Prostate gland (tissue), 2 donors: ENCODE data around the gene PIP5K1C. TPM values are rescaled to one million over a fixed set of nuclear protein-coding genes. Genes with fewer than 3 reads are reported as not detected.

Experiments
- DNase-seq: peaks from one replicate; pipeline ENCODE4 v3.0.0-alpha.2; 2019; ENCODE audit warnings: low spot score
- H3K27ac ChIP-seq, 2 donors: fragments of 200-600 bp; sonication (generic); 2 replicates each; pipeline ENCODE4 v1.5.1; 2017 to 2019
- H3K27me3 ChIP-seq: fragments of 200-600 bp; sonication (generic); replicated peaks from 2 replicates; pipeline ENCODE4 v1.5.1; 2019; ENCODE audit not compliant: insufficient read depth
- H3K36me3 ChIP-seq, 2 donors: fragments of 200-600 bp; sonication (generic); 1 replicate in 1 of 2; 2 replicates in 1 of 2; pipeline versions ENCODE4 v1.5.1 to v1.8.1; 2017 to 2019
- H3K4me1 ChIP-seq: fragments of 200-600 bp; sonication (generic); replicated peaks from 2 replicates; pipeline ENCODE4 v1.5.1; 2019
- H3K4me3 ChIP-seq, 2 donors: fragments of 200-600 bp; sonication (generic); 2 replicates each; pipeline ENCODE4 v1.5.1; 2017 to 2019
- H3K9me3 ChIP-seq: fragments of 200-600 bp; sonication (generic); 2 replicates; pipeline ENCODE4 v1.5.1; 2017
- POLR2A ChIP-seq: fragments of 450-650 bp; IDR thresholded peaks from one replicate; pipeline ENCODE4 v1.6.1; 2016; ENCODE audit warnings: antibody characterized with exemption, mild to moderate bottlenecking
- POLR2AphosphoS5 ChIP-seq: sonication (generic); formaldehyde crosslinking; IDR thresholded peaks from one replicate; pipeline ENCODE4 v1.6.1; 2017; ENCODE audit warnings: antibody characterized with exemption
- WGBS: methylation state at CpG from one replicate; pipeline ENCODE4 v1.1.5; 2018; 5-methylcytosine and 5-hydroxymethylcytosine counted together
- intact Hi-C: fragments of 100-400 bp; cut with DNase I; formaldehyde crosslinking; loops from one replicate; pipeline ENCODE4 v1.14.2; 2022
- total RNA-seq, 2 donors: library from RNA; depleted of rRNA; stranded (reverse); fragments of >200 nt; gene quantifications; one replicate each; pipeline ENCODE4 v1.1.0, GENCODE V29; 2016
- TF ChIP-seq, protein P1 (sequence below), 4 experiments: fragments of 200-600 bp in 2 of 4; fragments of 450-650 bp in 2 of 4; sonication (generic) in 2 of 4; IDR thresholded peaks; 1 replicate in 3 of 4; 2 replicates in 1 of 4; pipeline ENCODE4 v1.5.1; 2016 to 2019; ENCODE audit warnings: antibody characterized with exemption in 4 of 4, mild to moderate bottlenecking in 2 of 4, moderate library complexity in 2 of 4

PIP5K1C gene
- total RNA-seq, 2 donors from 2014 or later: 34.3 to 75.5 TPM

- 44% methylated on average over 29 of the region's 40 CpGs for WGBS
- intact Hi-C loops: loop anchor here (1.0 kb wide), 1 partner anchor 34 kb away; the partner anchor contains the start of gene PIP5K1C
- Histone ChIP-seq H3K27ac (peak overlapping the region in 1 of 2 donors; percentile 35), H3K27me3 (no peaks in the 10 kb centered on the region), H3K4me3 (no peak overlapping the region), H3K4me1 (no peaks in the 10 kb centered on the region), H3K9me3 (no peaks in the 10 kb centered on the region), H3K36me3 (no peaks in the 10 kb centered on the region)
- DNase-seq: peak; percentile 46
- TF ChIP-seq POLR2AphosphoS5 (peak; percentile 43), POLR2A (no peak)
- TF ChIP-seq, protein P1, sequence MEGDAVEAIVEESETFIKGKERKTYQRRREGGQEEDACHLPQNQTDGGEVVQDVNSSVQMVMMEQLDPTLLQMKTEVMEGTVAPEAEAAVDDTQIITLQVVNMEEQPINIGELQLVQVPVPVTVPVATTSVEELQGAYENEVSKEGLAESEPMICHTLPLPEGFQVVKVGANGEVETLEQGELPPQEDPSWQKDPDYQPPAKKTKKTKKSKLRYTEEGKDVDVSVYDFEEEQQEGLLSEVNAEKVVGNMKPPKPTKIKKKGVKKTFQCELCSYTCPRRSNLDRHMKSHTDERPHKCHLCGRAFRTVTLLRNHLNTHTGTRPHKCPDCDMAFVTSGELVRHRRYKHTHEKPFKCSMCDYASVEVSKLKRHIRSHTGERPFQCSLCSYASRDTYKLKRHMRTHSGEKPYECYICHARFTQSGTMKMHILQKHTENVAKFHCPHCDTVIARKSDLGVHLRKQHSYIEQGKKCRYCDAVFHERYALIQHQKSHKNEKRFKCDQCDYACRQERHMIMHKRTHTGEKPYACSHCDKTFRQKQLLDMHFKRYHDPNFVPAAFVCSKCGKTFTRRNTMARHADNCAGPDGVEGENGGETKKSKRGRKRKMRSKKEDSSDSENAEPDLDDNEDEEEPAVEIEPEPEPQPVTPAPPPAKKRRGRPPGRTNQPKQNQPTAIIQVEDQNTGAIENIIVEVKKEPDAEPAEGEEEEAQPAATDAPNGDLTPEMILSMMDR (IDR thresholded peaks at IDR 0.05): peak; percentile 94 to 97 (median 96)
Observed at GRCh38 chr19:3665681-3666544, 34.4 kb downstream of the PIP5K1C start.

DNA sequence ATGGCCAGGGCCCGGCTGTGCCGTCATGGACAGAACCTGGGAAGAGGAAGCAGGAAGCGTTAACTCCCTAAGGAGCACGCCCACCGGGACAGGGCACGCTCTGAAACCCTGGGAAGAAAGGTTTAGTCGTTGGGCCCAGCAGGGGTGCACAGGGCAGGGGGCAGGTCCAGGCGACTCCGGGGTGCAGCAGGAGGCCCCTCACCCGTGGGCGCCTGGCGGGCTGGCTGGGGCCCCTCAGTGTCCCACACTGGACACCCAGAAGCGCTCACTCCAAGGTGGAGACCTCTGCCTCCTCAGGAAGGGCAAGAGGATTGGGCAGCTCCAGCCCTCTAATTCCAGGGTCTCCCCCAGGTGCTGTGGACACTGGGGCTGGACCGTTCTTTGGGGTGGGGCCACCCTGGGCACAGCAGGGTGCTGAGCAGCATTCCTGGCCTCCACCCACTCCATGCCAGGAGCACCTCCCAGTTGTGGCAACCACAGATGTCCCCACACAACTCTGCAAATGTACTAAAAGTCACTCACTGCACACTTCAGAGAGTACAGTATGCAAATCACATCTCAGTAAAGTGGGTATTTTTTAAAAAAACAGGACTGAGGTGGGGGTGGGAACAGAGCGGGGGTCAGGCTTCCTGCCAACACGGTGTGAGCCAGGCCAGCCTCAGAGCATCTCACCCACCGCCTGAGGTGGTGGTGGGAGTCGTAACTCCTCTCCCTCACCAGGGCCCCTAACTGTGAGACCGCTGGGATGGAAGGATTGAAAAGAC, 35.2 kb downstream of the PIP5K1C start:
- Histone ChIP-seq H3K4me3 (no peak overlapping the region), H3K36me3 (no peaks in the 10 kb centered on the region), H3K9me3 (no peaks in the 10 kb centered on the region), H3K4me1 (no peaks in the 10 kb centered on the region), H3K27ac (no peak overlapping the region), H3K27me3 (no peaks in the 10 kb centered on the region)
- intact Hi-C loops: no loop called here
- no peak for DNase-seq
- 82% methylated on average over 12 of the region's 19 CpGs for WGBS
- no peak for TF ChIP-seq POLR2A
- no peak for TF ChIP-seq POLR2AphosphoS5
- TF ChIP-seq, protein P1 (IDR thresholded peaks at IDR 0.05): no peak

- DNase-seq: no peak
- intact Hi-C loops: no loop called here
- TF ChIP-seq, protein P1 (IDR thresholded peaks at IDR 0.05): no peak
- TF ChIP-seq POLR2A: no peak
- Histone ChIP-seq H3K27ac (no peak overlapping the region), H3K36me3 (peaks cover 0 to 5% of the 10 kb centered on the region in 2 donors), H3K4me1 (no peaks in the 10 kb centered on the region), H3K9me3 (no peaks in the 10 kb centered on the region), H3K4me3 (no peak overlapping the region), H3K27me3 (no peaks in the 10 kb centered on the region)
- 90% methylated on average over 18 of the region's 18 CpGs for WGBS
Observed at GRCh38 chr19:3663838-3664237, 36.4 kb downstream of the PIP5K1C start.

GRCh38 chr19:3661284-3662238, 38.7 kb downstream of the PIP5K1C start:
- TF ChIP-seq, protein P1 (IDR thresholded peaks at IDR 0.05): no peak
- TF ChIP-seq POLR2A (no peak), POLR2AphosphoS5 (no peak)
- Histone ChIP-seq H3K36me3 (peaks cover 0 to 17% of the 10 kb centered on the region in 2 donors), H3K27me3 (no peaks in the 10 kb centered on the region), H3K4me3 (no peak overlapping the region), H3K4me1 (no peaks in the 10 kb centered on the region), H3K9me3 (no peaks in the 10 kb centered on the region), H3K27ac (no peak overlapping the region)
- DNase-seq: no peak
- 94% methylated on average over 25 of the region's 34 CpGs for WGBS
- intact Hi-C loops: no loop called here
